ENCODE data around the gene MYL2. TPM values are rescaled to one million over a fixed set of nuclear protein-coding genes. Genes with fewer than 3 reads are reported as not detected.

Gene MYL2
- polyA plus RNA-seq, 1 donor from 2014 or later = not detected

GRCh38 chr12:110940296-110940695, 19.9 kb upstream of the MYL2 start:
- no peak overlapping the region for H3K9ac ChIP-seq (ENCODE audit: low read length)
- H3K27me3 ChIP-seq (ENCODE audit: insufficient read depth, low read depth, low read length) = peaks cover 4% of the 10 kb centered on the region
- H3K36me3 ChIP-seq (ENCODE audit: insufficient read depth, low read length) = no peaks in the 10 kb centered on the region
- no peaks in the 10 kb centered on the region for H3K9me3 ChIP-seq (ENCODE audit: low read length)
- H3K79me2 ChIP-seq (replicated peaks; ENCODE audit: insufficient read depth, low read length) = no peaks in the 10 kb centered on the region
- no peak overlapping the region for H3K4me3 ChIP-seq (ENCODE audit: low read length)
- H4K20me1 ChIP-seq (ENCODE audit: insufficient read depth) = no peaks in the 10 kb centered on the region
- H3F3A ChIP-seq (ENCODE audit: insufficient read depth, low read length, poor library complexity, severe bottlenecking) = no peaks in the 10 kb centered on the region
- no peak overlapping the region for H3K4me2 ChIP-seq (ENCODE audit: low read length)
- H3K9me2 ChIP-seq (ENCODE audit: insufficient read depth, low read length) = no peaks in the 10 kb centered on the region
- no peak overlapping the region for H2AFZ ChIP-seq (ENCODE audit: low read depth, low read length)
- no peak overlapping the region for H3K27ac ChIP-seq (ENCODE audit: low read length)
- TF ChIP-seq EP300 (conservative IDR thresholded peaks at IDR 0.05; ENCODE audit: poor library complexity, severe bottlenecking) (no peak), RAD21 (conservative IDR thresholded peaks at IDR 0.05) (no peak), CTCF (IDR thresholded peaks at IDR 0.05; ENCODE audit: poor library complexity, severe bottlenecking) (no peak), POLR2AphosphoS5 (IDR thresholded peaks at IDR 0.05) (no peak), REST (IDR thresholded peaks at IDR 0.05; ENCODE audit: borderline replicate concordance) (no peak), TAF1 (IDR thresholded peaks at IDR 0.05; ENCODE audit: low read depth) (no peak), MXI1 (conservative IDR thresholded peaks at IDR 0.05; ENCODE audit: poor library complexity, severe bottlenecking) (no peak), EZH2 (IDR thresholded peaks at IDR 0.05; ENCODE audit: borderline replicate concordance, insufficient read depth, low read length, poor library complexity, severe bottlenecking) (no peak), SMC3 (conservative IDR thresholded peaks at IDR 0.05; ENCODE audit: poor library complexity) (no peak)

GRCh38 chr12:110937104-110937641, 16.8 kb upstream of the MYL2 start:
- no peak overlapping the region for H2AFZ ChIP-seq (ENCODE audit: low read depth, low read length)

More at GRCh38 chr12:110937104-110937641, 16.8 kb upstream of the MYL2 start:
- Histone ChIP-seq H3K27ac (ENCODE audit: low read length) (no peak overlapping the region), H3K9me2 (ENCODE audit: insufficient read depth, low read length) (no peaks in the 10 kb centered on the region), H4K20me1 (ENCODE audit: insufficient read depth) (no peaks in the 10 kb centered on the region), H3K9me3 (ENCODE audit: low read length) (no peaks in the 10 kb centered on the region), H3F3A (ENCODE audit: insufficient read depth, low read length, poor library complexity, severe bottlenecking) (no peaks in the 10 kb centered on the region), H3K4me3 (ENCODE audit: low read length) (peak overlapping the region; percentile 8), H3K9ac (ENCODE audit: low read length) (no peak overlapping the region), H3K36me3 (ENCODE audit: insufficient read depth, low read length) (no peaks in the 10 kb centered on the region), H3K27me3 (ENCODE audit: insufficient read depth, low read depth, low read length) (peaks cover 4% of the 10 kb centered on the region), H3K4me2 (ENCODE audit: low read length) (no peak overlapping the region), H3K79me2 (replicated peaks; ENCODE audit: insufficient read depth, low read length) (no peaks in the 10 kb centered on the region)
- TF ChIP-seq MXI1 (conservative IDR thresholded peaks at IDR 0.05; ENCODE audit: poor library complexity, severe bottlenecking) = peak; percentile 25
- TF ChIP-seq RAD21 (conservative IDR thresholded peaks at IDR 0.05) = peak; percentile 93
- TF ChIP-seq SMC3 (conservative IDR thresholded peaks at IDR 0.05; ENCODE audit: poor library complexity) = peak; percentile 94
- peak; percentile 93 for TF ChIP-seq CTCF (IDR thresholded peaks at IDR 0.05; ENCODE audit: poor library complexity, severe bottlenecking)
- no peak for TF ChIP-seq EP300 (conservative IDR thresholded peaks at IDR 0.05; ENCODE audit: poor library complexity, severe bottlenecking)

Data from neural cell (in vitro differentiated cells).